AG09309 (cell line): ENCODE measurements around the gene KCNJ2.
A peak's percentile ranks its signal among the peaks of the same experiment; 100 is the strongest.

ENCODE experiments used
- DNase-seq: peaks from one replicate; pipeline ENCODE4 v3.0.0-alpha.2; 2010; ENCODE audit warnings: low read depth
- H3K4me3 ChIP-seq: 2 replicates; pipeline ENCODE4 v1.5.1; 2011; ENCODE audit warnings: mild to moderate bottlenecking, low read depth, low read length, moderate library complexity; ENCODE audit not compliant: control insufficient read depth
- TF ChIP-seq, protein P1 (sequence below): IDR thresholded peaks from 2 replicates; pipeline ENCODE4 v1.5.1; 2011; ENCODE audit warnings: mild to moderate bottlenecking, low read depth, low read length, inconsistent platforms; ENCODE audit not compliant: insufficient read depth, control insufficient read depth; ENCODE audit errors: missing control alignments

KCNJ2 gene

DNA sequence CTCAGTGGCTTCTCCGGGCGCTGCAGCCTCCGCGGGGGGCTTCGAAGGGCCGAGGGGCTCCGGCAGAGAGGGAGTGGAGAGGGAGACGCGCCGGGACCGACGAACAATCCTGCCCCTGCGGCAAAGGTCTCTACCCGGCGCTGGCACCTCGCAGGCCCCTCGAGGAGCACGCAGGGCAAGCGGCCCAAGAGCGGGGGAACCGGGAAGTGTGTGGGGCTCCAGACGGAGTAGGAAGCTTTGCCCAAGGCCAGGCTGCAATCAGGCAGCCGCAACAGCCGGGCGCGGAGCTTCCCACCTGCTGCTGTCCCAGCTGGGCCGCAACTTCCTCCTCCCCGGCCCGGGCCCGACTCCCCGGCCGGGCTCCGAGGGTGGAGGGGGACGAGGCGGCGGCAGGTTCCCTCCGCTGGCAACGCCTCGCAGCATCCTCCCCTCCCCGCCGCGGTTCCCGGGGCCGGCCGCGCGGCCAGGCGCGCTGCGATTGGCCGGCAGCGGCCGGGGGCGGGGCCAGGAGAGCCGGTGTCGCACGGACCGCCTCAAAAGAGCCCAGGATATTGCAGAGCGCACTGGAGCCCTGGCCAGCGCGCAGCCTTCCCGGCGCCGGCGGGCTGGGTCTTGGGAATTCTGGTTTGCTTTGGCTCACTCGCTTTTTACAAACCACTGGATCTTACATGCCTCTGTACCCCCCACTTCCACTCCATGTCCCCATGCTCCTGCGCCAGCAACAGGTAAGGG lies at the start of gene KCNJ2:
KCNJ2 (plus strand) TSS at position 556 of the 732 bp plus-strand sequence. CDS start 5,508 bp downstream, outside the sequence.
- TF ChIP-seq, protein P1, sequence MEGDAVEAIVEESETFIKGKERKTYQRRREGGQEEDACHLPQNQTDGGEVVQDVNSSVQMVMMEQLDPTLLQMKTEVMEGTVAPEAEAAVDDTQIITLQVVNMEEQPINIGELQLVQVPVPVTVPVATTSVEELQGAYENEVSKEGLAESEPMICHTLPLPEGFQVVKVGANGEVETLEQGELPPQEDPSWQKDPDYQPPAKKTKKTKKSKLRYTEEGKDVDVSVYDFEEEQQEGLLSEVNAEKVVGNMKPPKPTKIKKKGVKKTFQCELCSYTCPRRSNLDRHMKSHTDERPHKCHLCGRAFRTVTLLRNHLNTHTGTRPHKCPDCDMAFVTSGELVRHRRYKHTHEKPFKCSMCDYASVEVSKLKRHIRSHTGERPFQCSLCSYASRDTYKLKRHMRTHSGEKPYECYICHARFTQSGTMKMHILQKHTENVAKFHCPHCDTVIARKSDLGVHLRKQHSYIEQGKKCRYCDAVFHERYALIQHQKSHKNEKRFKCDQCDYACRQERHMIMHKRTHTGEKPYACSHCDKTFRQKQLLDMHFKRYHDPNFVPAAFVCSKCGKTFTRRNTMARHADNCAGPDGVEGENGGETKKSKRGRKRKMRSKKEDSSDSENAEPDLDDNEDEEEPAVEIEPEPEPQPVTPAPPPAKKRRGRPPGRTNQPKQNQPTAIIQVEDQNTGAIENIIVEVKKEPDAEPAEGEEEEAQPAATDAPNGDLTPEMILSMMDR, result no peak
- peak within 1 kb of the TSS; percentile 60 for H3K4me3 ChIP-seq
- DNase-seq, result peak; percentile 4

DNA sequence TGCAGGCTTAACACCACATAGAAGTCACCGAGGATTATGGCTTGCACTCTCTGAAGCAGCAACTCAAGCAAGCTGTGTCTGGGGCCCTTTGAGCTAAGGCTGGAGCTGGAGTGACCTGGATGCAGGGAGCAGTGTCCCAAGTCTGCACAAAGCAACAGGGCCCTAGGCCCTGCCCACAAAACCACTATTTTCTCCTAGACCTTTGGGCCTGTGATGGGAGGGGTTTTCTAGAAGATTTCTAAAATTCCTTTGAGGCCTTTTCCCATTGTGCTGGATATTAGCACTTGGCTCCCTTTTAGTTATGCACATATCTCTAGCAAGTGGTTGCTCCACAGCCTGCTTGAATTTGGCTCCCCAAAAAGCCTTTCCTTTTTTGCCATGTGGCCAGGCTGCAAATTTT lies 49.8 kb upstream of the KCNJ2 start:
- H3K4me3 ChIP-seq, result no peak overlapping the region
- no peak for DNase-seq
- TF ChIP-seq, protein P1, result no peak

DNA sequence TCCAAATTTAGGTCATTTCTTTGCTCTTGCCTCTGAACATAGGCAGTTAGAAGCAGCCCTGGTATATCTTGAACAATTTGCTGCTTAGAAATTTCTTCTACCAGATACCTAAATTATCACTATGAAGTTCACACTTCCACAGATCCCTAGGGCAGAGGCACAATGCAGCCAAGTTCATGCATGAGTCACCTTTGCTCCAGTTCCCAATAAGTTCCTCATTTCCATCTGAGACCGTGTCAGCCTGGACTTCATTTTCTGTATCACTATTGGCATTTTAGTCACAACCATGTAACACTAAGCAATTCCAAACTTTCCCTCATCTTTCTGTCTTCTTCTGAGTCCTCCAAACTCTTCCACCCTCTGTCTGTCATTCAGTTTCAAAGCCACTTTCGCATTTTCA lies 49.3 kb upstream of the KCNJ2 start:
- H3K4me3 ChIP-seq, result no peak overlapping the region
- no peak for DNase-seq
- TF ChIP-seq, protein P1, result no peak

DNA sequence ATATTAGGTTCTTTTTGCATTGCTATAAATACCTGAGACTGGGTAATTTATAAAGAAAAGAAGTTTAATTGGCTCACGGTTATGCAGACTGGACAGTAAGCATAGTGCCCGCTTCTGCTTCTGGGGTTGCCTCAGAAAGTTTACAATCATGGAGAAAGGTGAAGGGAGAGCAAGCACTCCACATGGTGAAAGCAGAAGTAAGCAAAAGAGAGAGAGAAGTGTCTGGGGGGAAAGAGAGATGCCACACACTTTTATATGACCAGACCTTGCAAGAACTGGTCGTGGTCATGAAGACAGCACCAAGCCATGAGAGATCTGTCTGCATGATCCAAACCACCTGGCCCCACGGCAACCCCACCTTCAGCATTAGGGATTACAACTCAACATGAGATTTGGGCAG lies 48.9 kb upstream of the KCNJ2 start:
- TF ChIP-seq, protein P1, result no peak

DNA sequence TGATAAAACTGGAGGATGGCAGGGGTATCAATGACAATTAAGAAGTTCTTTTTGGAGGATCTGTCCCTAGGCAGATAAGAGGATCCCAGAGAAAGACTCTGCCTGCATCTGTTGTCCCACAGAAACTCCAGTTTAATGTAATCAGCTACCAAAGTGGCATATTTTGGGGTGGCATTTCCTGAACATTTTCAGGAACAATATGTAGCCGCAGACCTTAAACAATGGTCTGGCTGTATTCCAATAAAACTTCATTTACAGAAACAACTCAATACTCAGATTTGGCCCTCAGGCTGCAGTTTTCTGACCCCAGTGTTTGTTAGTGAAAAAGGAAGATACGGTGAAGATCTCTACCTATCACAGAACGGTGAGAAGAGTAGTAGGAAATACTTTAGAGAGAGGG lies 48.2 kb upstream of the KCNJ2 start:
- no peak for DNase-seq
- TF ChIP-seq, protein P1, result no peak
- no peak overlapping the region for H3K4me3 ChIP-seq

More for the DNA sequence above, 48.9 kb upstream of the KCNJ2 start:
- no peak overlapping the region for H3K4me3 ChIP-seq
- DNase-seq, result no peak

DNA sequence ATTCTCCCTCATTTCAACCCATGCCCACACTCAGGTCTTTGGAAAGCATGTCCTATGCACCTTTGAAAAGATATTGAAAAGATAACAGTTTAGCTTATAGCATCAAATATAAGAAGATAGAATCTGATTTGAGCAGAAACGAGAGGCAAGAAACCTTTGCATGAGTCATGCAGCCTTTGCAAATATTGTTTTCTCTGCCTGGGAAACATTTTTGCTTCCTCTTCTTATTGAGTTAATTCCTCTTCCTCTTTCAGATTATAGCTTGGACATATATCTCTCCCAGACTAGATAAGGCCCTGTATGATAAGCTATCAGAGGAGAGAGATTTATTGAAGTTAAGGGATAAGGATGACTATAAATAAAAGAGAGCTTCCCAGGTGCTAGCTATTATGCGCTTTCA lies 46.1 kb upstream of the KCNJ2 start:
- TF ChIP-seq, protein P1, result no peak
- no peak overlapping the region for H3K4me3 ChIP-seq
- no peak for DNase-seq
